Stimulated activated CD4-positive, alpha-beta T cell treated with anti-CD3 and anti-CD28 coated beads, Interleukin-15, amount 100 ng/mL, for 24 hours (primary cell): ENCODE measurements around the gene SULT4A1.

Experiments used
- DNase-seq: peaks from one replicate; pipeline ENCODE4 v3.0.0-alpha.2; 2020

Gene SULT4A1

GRCh38 chr22:43843783-43844530 is 18.4 kb downstream of the SULT4A1 start:
- no peak for DNase-seq

GRCh38 chr22:43841742-43842141 is 20.6 kb downstream of the SULT4A1 start:
- DNase-seq = no peak

GRCh38 chr22:43840851-43841250 is 21.5 kb downstream of the SULT4A1 start:
- no peak for DNase-seq

DNA sequence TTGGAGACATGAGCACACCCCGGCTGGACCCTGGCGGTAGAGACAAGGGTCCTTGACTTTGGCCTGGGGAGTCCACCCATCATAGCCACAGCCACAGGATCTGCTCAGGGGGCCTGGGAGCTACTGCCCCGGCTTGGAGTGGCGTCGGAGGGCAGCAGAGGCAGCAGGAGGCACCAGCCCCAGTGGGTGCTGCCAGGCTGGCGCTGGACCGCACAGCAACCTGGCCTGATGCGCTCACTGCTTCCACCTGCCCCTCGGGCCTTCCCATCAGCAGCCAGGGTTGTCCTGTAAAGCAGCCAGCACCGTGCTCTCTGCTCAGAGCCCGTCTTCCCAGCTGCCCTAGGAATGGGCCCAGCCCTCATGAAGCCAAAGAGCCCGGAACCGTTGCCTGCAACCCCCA is 21.9 kb downstream of the SULT4A1 start:
- DNase-seq = no peak

GRCh38 chr22:43839781-43840180 is 22.5 kb downstream of the SULT4A1 start:
- DNase-seq = no peak

- no peak for DNase-seq
Measured at GRCh38 chr22:43838571-43839307, 23.6 kb downstream of the SULT4A1 start.

- DNase-seq = no peak
Measured at GRCh38 chr22:43838161-43838560, 24.2 kb downstream of the SULT4A1 start.

- DNase-seq = no peak
Measured at GRCh38 chr22:43837666-43838065, 24.6 kb downstream of the SULT4A1 start.

- no peak for DNase-seq
Measured at GRCh38 chr22:43835736-43836135, 26.6 kb downstream of the SULT4A1 start.

DNA sequence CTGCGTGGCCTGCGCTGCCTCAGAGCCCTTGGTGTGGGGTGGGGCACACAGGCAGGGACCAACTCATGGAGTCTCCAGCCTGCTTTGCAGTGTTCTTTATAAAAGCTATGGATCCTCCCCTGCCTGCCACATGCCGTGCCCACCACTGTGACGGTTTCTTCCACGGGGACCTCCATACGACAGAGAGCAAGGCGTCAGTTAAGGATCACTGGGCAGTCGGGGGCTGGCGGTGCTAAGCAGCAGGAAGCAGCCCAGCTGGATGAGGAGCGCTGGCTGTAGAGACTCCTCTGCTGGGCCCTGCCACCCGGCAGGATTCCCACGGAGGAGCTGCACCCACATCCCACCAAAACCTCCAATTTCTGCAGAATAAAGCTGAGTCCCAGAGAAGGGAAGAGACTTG is 27.1 kb downstream of the SULT4A1 start:
- no peak for DNase-seq

DNA sequence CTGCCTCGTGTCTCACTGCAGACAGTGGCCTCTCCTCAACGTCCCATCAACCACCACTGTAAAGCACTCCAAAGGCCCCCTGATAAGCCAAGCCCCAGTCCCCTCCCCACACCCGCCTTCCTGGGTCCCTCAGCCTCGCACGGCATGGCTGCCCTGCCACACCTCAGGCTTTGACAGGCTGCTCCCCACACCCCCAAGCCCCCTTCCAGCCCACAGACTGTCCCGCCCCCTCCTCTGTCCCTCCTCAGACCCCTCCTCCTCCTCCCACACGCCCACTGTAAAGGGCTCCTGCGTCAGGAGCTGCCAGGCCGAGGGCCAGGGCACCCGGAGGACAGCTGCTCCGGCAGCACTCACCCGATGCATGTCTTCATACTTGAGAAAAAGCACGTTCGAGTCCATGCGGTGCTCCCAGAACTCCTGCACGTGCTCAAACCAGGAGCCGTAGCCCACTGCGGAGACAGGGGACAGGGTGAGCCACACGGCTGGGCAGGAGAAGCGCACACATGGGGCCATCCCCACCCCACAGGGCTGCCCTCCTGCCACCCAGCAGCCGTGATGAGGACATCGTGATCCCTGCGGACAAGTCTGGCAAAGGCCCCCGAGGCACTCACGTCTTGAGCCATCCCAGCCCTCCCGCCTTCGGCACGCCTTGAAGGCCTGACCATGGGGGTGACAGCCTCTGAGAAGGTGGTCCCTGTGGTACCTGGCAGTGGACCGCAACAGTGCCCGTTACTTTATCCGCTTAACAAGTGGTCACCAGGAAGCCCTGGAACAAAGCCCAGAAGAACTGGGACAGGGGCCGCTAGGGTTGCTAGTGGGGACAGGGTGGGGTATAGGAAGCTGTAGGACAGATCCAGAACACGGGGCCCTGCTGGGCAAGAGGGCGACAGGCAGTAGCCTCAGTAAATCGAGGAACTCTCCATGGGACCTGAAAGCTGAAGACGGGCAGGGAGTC is 28.8 kb downstream of the SULT4A1 start:
- no peak for DNase-seq

DNA sequence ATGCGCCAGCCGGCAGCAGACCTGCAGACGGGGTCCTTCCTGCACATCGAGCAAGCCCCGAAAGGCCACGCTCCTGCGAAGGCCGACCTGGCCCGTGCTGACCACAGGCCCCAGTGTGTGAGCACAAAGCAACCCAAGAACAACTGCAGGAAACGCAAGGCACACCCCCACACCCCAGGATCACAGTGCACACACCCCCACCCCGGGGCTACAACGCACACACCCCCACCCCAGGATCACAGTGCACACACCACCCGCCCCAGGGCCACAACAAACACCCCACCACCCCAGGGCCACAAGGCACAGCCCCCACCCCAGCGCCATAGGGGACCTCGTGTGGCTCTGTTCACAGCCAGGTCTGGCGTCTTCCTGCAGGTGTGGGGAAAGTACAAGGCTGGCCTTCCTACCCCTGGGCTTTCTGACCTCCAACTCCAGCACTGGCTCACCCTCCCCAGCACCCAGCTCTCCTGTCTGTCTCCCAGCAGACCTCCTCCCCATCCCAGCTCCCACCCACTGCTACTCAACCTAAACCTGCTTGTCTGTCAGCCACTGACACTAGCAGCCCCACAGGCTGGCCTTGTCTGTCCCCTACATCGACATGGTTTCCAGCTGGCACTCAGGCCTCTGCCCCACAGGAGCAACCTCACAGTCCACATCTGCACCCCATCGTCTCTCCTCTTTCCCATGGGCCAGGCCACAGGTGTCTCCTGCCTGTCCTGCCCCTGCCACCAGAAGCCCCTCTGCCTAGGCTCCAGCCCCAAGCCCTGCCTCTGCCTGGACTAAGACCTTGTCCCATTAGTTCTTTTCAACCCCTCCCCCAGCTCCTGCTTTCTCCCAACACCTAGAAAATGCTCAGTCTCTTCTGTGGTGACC is 29.7 kb downstream of the SULT4A1 start:
- DNase-seq = no peak

DNA sequence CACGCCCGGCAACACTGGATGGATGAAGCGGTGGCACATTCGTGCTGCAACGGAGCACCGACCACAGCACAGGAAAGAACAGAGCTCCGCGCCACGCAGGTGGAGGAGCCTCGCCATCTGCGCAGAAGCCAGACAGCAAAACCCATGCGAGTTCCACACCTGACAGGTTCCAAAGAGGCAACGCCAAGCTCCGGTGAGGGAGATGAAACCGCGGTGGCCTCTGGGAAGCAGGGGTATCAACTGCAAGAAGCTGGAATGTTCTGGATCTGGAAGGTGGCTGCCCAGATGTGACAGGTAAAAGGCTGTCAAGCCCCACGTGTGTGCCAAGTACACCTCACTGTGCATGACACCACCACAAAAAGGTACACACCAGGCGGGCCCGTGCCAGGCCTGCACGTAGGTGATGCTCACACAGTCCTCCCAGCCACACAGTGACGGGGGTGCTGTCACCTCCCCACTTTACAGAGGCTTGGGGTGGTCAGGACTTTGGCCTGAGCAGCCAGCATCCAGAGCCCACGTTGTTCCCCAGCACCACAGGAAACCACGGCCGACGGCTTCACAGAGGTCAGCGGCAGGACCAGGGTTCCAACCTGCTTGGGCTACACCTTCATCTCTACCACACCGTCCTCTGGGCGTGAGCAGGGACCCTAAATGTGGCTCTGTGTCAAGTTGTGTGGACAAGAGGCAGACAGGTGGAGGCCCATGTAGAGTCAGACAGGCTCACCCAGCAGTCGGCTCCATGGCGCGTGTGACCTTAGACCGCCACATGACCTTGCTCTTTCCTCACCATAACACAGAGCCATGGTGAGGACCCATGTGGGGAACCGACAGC is 30.5 kb downstream of the SULT4A1 start:
- DNase-seq = no peak

DNA sequence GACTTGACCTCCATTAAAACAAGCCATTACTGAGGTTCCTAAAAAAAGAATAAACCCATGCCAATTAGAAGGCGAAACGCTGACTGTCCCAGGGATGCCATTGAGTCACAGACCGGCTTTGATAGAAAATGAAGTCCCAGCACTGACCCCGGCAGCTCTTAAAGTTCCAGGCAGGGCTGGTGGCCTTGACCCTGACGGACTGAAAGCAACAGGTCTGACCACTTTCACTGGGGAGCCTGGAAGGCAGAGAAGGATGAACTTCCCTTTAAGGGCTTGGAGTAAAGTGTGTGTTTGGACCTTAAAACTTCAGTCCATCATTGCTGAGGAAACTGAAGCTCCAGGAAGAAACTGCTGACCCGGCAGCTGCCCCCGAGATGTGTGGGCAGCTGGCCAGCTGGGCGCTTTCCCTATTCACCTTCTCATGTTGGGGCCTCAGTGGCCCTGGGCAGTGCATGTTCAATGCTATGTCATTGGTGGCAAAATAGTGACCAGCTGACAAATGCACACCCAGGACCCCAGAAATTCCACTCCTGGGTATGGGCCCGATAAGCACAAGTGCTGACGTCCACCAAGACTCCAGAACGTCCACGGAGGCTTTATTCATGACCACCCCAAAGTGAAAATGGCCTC is 31.3 kb downstream of the SULT4A1 start:
- no peak for DNase-seq

GRCh38 chr22:43829904-43830851 is 32.1 kb downstream of the SULT4A1 start:
- no peak for DNase-seq

- DNase-seq = no peak
Measured at GRCh38 chr22:43828998-43829782, 33.1 kb downstream of the SULT4A1 start.

DNA sequence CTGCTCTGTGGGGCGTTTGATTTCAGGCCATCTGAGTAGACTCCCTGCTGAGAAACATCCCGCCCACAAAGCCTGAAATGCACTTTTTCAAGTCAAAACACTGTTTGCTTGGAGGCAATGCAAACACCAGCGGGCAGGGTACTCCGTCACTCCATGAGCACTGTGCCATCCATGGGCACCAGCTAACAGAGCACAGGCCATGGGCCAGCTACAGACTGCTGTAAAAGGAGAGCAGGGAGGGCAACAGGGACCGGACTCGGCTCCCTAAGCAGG is 33.7 kb downstream of the SULT4A1 start:
- DNase-seq = no peak

GRCh38 chr22:43827926-43828724 is 34.2 kb downstream of the SULT4A1 start:
- no peak for DNase-seq
